HepG2 (cell line): ENCODE data around the gene PLK5. TPM values are rescaled to one million over a fixed set of nuclear protein-coding genes. Genes with fewer than 3 reads are reported as not detected.

Source experiments
- BCL6 ChIP-seq: IDR thresholded peaks from 2 replicates; pipeline ENCODE4 v1.6.1; 2016; ENCODE audit warnings: missing genetic modification reagents, missing compliant biosample characterization
- DRAP1 ChIP-seq: IDR thresholded peaks from 2 replicates; pipeline ENCODE4 v1.6.1; 2016; ENCODE audit warnings: missing genetic modification reagents, missing compliant biosample characterization
- EED ChIP-seq: sonication (generic); formaldehyde crosslinking; IDR thresholded peaks from 2 replicates; pipeline ENCODE4 v1.5.0; 2020; ENCODE audit warnings: mild to moderate bottlenecking, missing genetic modification reagents
- ELF4 ChIP-seq: sonication (generic); formaldehyde crosslinking; IDR thresholded peaks from 2 replicates; pipeline ENCODE4 v1.5.0; 2020; ENCODE audit warnings: missing genetic modification reagents, mild to moderate bottlenecking, moderate library complexity, borderline replicate concordance
- FLYWCH1 ChIP-seq: sonication (generic); formaldehyde crosslinking; IDR thresholded peaks from 2 replicates; pipeline ENCODE4 v1.8.1; 2023; ENCODE audit warnings: mild to moderate bottlenecking, missing genetic modification reagents
- HOXA7 ChIP-seq: sonication (generic); formaldehyde crosslinking; IDR thresholded peaks from 2 replicates; pipeline ENCODE4 v1.8.1; 2022; ENCODE audit warnings: mild to moderate bottlenecking, missing genetic modification reagents, moderate library complexity
- ISX ChIP-seq: sonication (generic); formaldehyde crosslinking; conservative IDR thresholded peaks from 2 replicates; pipeline ENCODE4 v1.5.0; 2020; ENCODE audit warnings: missing genetic modification reagents
- KDM6A ChIP-seq: IDR thresholded peaks from 2 replicates; pipeline ENCODE4 v1.6.1; 2016; ENCODE audit warnings: low read depth
- MXD1 ChIP-seq: sonication (generic); formaldehyde crosslinking; IDR thresholded peaks from 2 replicates; pipeline ENCODE4 v1.4.0; 2020; ENCODE audit warnings: mild to moderate bottlenecking, missing genetic modification reagents
- NFYC ChIP-seq: IDR thresholded peaks from 2 replicates; pipeline ENCODE4 v1.6.1; 2016; ENCODE audit warnings: missing genetic modification reagents, missing compliant biosample characterization
- ONECUT2 ChIP-seq: sonication (generic); formaldehyde crosslinking; IDR thresholded peaks from 2 replicates; pipeline ENCODE4 v1.4.0; 2020; ENCODE audit warnings: missing genetic modification reagents
- PAWR ChIP-seq: sonication (generic); formaldehyde crosslinking; IDR thresholded peaks from 2 replicates; pipeline ENCODE4 v1.4.0; 2020; ENCODE audit warnings: missing genetic modification reagents, mild to moderate bottlenecking, borderline replicate concordance
- PBX3 ChIP-seq: sonication (generic); formaldehyde crosslinking; IDR thresholded peaks from 2 replicates; pipeline ENCODE4 v1.8.1; 2023; ENCODE audit warnings: missing genetic modification reagents, inconsistent platforms, borderline replicate concordance
- PHB2 ChIP-seq: fragments of 450-650 bp; IDR thresholded peaks from 2 replicates; pipeline ENCODE4 v1.6.1; 2018; ENCODE audit not compliant: partially characterized antibody
- PRDM15 ChIP-seq: sonication (generic); formaldehyde crosslinking; IDR thresholded peaks from 2 replicates; pipeline ENCODE4 v1.4.0; 2020; ENCODE audit warnings: missing genetic modification reagents
- RXRB ChIP-seq: IDR thresholded peaks from 2 replicates; pipeline ENCODE4 v1.6.1; 2016; ENCODE audit warnings: borderline replicate concordance, missing genetic modification reagents, missing compliant biosample characterization
- SALL2 ChIP-seq: sonication (generic); formaldehyde crosslinking; IDR thresholded peaks from 2 replicates; pipeline ENCODE4 v1.8.1; 2023; ENCODE audit warnings: mild to moderate bottlenecking, missing genetic modification reagents, inconsistent platforms
- SIX4 ChIP-seq: sonication (generic); formaldehyde crosslinking; IDR thresholded peaks from 2 replicates; pipeline ENCODE4 v1.4.0; 2020; ENCODE audit warnings: missing genetic modification reagents
- TCF12 ChIP-seq, 2 experiments: fragments of 450-650 bp in 1 of 2; sonication (generic) in 1 of 2; formaldehyde crosslinking in 1 of 2; IDR thresholded peaks; 2 replicates each; pipeline versions ENCODE4 v1.6.1 to v1.8.0; 2017 to 2022; ENCODE audit warnings: antibody characterized with exemption in 1 of 2, mild to moderate bottlenecking in 1 of 2, missing genetic modification reagents in 1 of 2, moderate library complexity in 1 of 2
- TFAP4 ChIP-seq: sonication (generic); IDR thresholded peaks from 2 replicates; pipeline ENCODE4 v1.6.1; 2016; ENCODE audit warnings: low read depth, borderline replicate concordance
- ZNF280B ChIP-seq: sonication (generic); formaldehyde crosslinking; IDR thresholded peaks from 2 replicates; pipeline ENCODE4 v1.5.0; 2020; ENCODE audit warnings: missing genetic modification reagents, mild to moderate bottlenecking, borderline replicate concordance
- ZNF3 ChIP-seq: IDR thresholded peaks from 2 replicates; pipeline ENCODE4 v1.7.0; 2017; ENCODE audit warnings: inconsistent platforms
- ZNF432 ChIP-seq: sonication (generic); formaldehyde crosslinking; IDR thresholded peaks from 2 replicates; pipeline ENCODE4 v1.5.0; 2020; ENCODE audit warnings: missing genetic modification reagents, mild to moderate bottlenecking, borderline replicate concordance
- polyA plus RNA-seq, 8 experiments: library from polyadenylated mRNA; depleted of rRNA in 3 of 8; stranded (reverse) in 7 of 8; unstranded in 1 of 8; fragments of >200 nt; fragmentation: Illumina TruSeq in 4 of 8; extraction: Trizol in 4 of 8; gene quantifications; 2 replicates each; pipeline versions ENCODE4 v1.2.1 to v1.2.3, GENCODE V29; 2011 to 2016; ENCODE audit warnings: low read depth in 4 of 8, missing spikeins in 1 of 8, mixed read lengths in 1 of 8; ENCODE audit not compliant: insufficient read depth in 1 of 8
- total RNA-seq, 5 experiments: library from RNA; depleted of rRNA; stranded (reverse); fragments of >200 nt; fragmentation: Illumina TruSeq; extraction: Trizol; gene quantifications; 2 replicates each; pipeline ENCODE4 v1.2.3, GENCODE V29; 2016; ENCODE audit warnings: low read depth in 1 of 5

The PLK5 gene
- total and polyA plus RNA-seq, 2 of the 13 experiments (the other 11 are each of a cell fraction or from before 2014, with no cell fraction given), result not detected

GRCh38 chr19:1507763-1508506 is 15.9 kb upstream of the PLK5 start (continued):
- no peak for TF ChIP-seq ZNF280B
- no peak for TF ChIP-seq EED (CRISPR knock-in tag)
- TF ChIP-seq PBX3 (CRISPR knock-in tag), result no peak
- TF ChIP-seq ZNF432 (CRISPR knock-in tag), result no peak
- no peak for TF ChIP-seq ZNF3 (CRISPR knock-in tag)
- no peak for TF ChIP-seq TCF12 (IDR thresholded peaks at IDR 0.05)
- no peak for TF ChIP-seq TCF12 (CRISPR knock-in tag; IDR thresholded peaks at IDR 0.05)
- TF ChIP-seq PHB2, result no peak
- TF ChIP-seq ELF4 (CRISPR knock-in tag), result no peak
- TF ChIP-seq SIX4, result no peak
- TF ChIP-seq ONECUT2 (CRISPR knock-in tag), result no peak
- no peak for TF ChIP-seq ISX (CRISPR knock-in tag)
- no peak for TF ChIP-seq BCL6 (CRISPR knock-in tag)
- no peak for TF ChIP-seq PAWR
- no peak for TF ChIP-seq SALL2 (CRISPR knock-in tag)
- TF ChIP-seq TFAP4, result peak; percentile 82; the same call in 1 of the 2 replicates
- no peak for TF ChIP-seq HOXA7 (CRISPR knock-in tag)
- TF ChIP-seq RXRB (CRISPR knock-in tag), result no peak
- no peak for TF ChIP-seq DRAP1 (CRISPR knock-in tag)
- TF ChIP-seq NFYC (CRISPR knock-in tag), result peak; percentile 91
- no peak for TF ChIP-seq MXD1 (CRISPR knock-in tag)
- TF ChIP-seq FLYWCH1 (CRISPR knock-in tag), result no peak
- no peak for TF ChIP-seq KDM6A (CRISPR knock-in tag)
- TF ChIP-seq PRDM15 (CRISPR knock-in tag), result no peak
